SKM-1 (cell line): ENCODE data around the gene SLC30A9.

Experiments used
- DNase-seq: peaks from one replicate; lab custom pipeline; 2025; ENCODE audit not compliant: unreplicated experiment; lab: John Stamatoyannopoulos, UW

The SLC30A9 gene

DNA sequence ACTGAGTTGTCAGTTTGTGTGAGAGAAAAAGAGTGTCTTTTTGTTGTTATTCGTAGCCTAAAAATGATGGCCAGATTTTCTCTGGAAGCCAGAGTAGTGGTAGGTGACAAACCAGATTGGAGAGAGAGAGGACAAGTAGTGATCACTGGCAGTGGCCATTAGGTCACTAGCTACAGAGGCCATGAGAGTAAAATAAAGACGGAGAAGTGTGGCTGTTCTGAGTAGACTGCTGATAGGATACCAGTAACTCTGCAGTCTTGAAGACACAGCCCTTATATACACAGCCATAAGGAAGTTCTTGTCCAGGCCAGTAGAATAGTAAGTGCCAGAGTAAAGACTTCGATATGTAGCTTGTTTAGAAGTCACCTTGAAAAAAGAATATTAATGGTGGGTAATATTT lies 7.7 kb downstream of the SLC30A9 start:
- DNase-seq, result no peak

DNA sequence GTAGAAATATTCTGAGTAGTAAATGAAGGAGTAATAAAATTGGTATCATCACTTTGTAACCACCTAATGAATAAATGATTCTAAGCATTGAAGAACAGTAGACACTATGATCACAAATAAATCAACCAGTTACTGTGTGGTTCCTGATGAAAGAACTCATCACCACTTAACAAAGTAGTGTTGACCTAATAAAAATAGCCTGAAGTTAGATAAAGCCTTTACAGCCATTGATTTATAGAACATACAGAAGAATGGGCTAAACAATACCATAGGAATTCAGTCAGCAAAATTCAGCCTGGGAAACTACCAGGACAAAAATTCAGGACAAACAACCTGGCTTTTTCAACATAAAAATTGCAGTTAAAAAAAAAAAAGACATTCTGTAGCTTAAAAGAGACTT lies 9.0 kb downstream of the SLC30A9 start:
- no peak for DNase-seq

DNA sequence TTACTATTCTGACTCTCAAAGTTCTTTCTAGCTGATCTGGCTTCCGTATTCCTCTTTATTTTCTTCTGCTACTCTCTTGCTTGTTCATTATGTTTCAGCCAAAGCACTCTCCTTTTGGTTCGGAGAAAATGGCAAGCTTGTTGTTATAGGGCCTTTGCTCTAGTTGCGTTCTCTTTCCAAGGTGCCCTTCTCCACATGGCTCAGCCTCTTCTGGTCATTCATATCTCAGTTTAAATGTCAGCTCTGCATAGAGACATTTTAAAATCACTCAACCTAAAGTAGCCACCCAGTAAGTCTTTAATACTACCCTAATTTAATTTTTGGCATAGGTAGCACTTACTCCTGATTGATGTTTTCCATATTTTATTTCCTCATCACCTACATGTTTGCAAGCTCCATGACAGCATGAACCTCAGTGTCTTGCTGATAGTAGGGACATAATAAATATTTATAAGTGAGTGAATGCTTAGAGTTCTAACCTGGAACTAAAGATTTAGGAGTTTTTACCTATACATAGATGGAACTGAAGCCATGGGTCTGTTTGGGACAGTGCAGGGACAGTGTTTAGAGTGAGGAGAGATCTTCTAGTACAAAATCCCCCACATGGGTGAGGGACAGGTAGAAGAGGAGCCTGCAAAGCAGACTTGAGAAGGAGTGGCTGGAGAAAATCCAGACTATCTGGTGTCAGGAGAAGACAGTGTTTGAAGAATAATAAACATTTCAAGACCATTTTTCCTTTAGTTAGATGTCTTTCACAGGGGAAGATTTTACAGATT lies 17.9 kb downstream of the SLC30A9 start:
- no peak for DNase-seq

GRCh38 chr4:42015438-42015837 lies 25.1 kb downstream of the SLC30A9 start:
- DNase-seq, result no peak

DNA sequence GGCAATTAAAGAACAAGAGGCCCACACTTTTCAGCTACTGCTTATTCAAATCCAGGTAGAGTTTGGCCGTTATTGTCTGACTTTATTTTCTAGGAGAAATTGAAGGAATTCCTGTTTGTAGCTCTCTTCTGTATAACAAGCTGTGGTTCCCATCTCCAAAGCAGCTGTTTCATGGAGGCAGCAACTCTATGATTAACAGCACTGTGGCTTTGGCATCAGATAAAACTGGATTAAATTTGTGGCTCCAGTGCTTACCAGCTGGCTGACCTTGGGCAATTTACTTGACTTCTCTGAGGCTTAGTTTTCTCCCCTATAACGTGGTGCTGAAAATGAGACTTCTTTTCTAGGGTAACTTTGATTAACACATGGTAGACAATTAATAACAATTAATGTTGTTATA lies 28.1 kb downstream of the SLC30A9 start:
- DNase-seq, result no peak

DNA sequence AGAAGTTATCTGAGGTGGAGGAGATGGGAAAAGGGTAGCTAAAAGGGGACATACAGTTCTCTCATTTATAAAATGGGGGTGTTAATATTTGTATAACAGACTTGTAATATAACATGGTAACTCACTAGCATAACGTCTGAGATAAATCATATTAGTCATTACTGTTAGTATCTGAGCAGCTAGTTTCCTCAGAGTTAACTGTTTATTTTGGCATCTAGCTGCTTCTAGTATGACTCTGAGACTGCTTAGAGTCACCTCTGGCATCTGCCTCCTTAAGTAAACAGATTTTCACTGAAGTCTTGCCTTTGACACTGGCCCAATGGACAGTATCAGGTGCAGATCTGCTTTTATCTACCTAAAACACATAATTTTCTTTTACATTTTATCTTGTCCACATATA lies 58.1 kb downstream of the SLC30A9 start:
- no peak for DNase-seq

DNA sequence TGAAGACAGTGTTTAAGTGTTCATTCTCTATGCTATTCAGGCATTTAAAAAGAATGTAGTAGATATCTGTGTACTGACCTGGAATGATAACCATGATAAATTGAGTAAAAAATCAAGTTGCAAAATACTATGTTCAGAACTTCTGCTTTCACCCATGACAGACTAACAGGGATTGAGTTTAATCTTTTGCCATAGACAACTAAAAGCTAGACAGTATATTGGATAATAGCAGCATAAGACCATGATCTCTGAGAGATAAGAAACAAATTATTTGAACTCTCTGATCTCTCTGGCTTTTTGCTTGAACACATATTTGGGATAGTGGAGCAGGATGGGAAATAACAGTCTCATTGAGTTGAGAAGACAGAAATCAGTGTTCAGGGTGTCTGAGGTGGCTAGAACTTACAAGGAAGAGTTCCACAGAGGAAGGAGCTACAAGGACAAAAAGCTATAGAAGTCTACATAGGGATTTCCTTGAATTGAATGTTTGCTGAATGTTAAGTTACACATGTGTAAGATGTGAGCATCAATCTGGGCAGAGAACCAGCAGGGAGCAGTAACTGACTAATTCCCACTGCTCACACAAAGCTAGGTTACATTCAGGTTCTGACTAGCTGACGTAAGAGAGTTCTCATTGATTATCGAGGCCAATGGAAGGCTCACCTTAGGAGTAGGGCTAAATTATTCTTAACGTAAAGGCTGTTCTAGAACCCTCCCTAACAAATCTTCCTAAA lies 60.4 kb downstream of the SLC30A9 start:
- DNase-seq, result no peak

DNA sequence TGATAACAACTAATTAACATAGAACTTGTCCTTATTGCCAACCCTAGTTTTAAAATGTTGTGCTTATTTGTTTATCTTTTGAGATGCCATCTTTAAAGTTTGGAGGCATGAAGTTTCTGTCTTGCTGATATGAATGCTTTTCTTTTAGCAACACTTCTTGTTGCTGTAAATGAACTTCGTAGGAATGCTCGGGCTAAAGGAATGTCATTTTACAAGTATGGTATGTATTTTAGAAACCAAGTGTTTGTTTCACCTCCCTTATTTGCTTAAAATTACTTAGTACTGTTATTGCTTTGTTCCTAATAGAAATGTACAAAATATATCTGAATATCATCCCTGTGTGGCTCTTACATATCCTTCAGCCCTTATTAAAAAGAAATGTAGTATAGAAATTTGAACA lies 76.1 kb downstream of the SLC30A9 start:
- no peak for DNase-seq

DNA sequence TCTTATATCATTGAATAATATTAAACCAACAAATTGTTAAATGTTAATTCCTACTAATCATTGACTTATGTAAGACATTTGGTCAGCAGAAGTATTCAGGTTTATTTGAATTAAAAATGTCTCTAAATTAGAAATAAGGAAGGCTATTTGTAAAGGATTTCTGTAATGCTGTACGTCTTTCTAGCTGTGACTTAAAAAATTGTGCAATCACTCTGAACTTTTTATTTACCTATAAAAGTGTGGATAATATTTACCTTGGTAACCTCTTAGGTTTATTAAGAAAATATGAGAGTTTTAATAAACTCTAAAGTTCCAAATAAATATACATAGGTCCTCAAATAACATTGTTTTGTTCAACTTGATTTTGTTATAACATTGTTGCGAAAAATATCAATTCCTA lies 76.9 kb downstream of the SLC30A9 start:
- no peak for DNase-seq

GRCh38 chr4:42070463-42070862 lies 80.1 kb downstream of the SLC30A9 start:
- DNase-seq, result no peak

DNA sequence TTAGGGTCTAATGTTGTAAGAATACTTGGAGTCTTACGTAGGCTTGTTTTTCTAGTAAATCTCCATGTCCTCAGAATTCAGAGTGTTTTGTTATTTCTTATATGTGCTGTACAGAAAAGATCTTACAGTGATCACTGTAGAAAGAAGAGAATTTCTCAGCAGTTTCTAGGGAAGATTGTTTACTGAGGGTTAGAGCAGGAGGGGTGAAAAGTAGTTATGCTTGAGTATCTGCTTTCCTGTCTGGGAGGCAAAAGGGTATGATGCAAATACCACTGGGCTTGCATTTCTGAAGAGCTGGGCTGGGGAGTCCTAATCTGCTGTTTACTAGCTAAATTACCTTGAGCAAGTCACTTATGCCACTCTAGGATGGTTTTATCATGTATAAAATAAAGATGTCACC lies 84.0 kb downstream of the SLC30A9 start:
- DNase-seq, result no peak

- no peak for DNase-seq
Measured at GRCh38 chr4:42078184-42078801, 88.0 kb downstream of the SLC30A9 start.

DNA sequence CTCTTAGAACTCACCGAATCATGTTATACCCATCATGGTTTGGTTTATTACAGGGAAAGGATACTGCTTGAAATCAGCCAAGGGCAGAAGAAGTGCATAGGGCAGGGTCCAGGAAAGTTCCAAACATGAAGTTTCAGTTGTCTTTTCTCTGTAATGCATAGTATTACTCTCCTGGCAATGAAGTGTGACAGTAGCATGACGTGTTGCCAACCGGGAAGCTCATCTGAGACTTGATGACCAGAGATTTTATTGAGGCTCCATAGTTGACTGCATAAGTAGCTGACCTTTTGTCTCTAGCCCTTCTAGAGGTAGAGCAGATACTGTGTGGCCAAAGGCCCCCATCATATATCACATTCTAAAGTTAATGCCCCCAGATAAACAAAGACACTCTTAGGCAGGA lies 90.0 kb downstream of the SLC30A9 start:
- no peak for DNase-seq

- no peak for DNase-seq
Measured at GRCh38 chr4:42083816-42084215, 93.5 kb downstream of the SLC30A9 start.

DNA sequence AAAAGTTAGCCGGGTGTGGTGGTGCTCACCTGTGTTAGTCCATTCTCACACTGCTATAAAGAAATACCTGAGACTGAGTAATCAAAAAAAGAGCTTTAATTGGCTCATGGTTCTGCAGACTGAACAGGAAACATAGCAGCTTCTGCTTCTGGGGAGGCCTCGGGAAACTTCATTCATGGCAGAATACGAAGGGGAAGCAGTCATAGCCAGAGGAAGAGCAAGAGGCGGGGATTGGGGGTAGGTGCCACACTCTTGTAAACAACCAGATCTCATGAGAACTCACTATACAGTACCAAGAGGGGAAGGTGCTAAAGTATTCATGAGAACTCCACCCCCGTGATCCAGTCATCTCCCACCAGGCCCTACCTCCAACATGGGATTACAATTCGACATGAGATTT lies 98.1 kb downstream of the SLC30A9 start:
- DNase-seq, result no peak

GRCh38 chr4:42101446-42101975 lies 111.2 kb downstream of the SLC30A9 start:
- DNase-seq, result no peak

DNA sequence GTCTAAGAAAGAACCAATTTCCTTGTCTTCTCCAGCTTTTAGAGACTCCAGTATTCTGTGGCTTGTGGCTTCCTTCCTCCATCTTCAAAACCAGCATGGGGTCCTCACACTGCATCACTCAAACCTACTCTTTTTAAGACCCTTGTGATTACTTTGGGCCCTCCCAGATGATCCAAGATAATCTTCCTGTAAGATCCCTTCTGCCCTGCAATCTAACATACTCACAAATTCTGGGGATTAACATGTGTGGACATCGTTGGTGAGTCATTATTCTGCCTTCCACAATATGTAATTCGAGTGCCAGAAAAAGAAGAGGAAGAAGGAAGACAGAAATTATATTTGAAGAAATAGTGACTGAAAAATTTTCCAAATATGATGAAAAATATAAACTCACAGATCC lies 114.2 kb downstream of the SLC30A9 start:
- no peak for DNase-seq

GRCh38 chr4:42112846-42113245 lies 122.5 kb downstream of the SLC30A9 start:
- DNase-seq, result no peak

GRCh38 chr4:42119886-42120285 lies 129.6 kb downstream of the SLC30A9 start:
- DNase-seq, result no peak

DNA sequence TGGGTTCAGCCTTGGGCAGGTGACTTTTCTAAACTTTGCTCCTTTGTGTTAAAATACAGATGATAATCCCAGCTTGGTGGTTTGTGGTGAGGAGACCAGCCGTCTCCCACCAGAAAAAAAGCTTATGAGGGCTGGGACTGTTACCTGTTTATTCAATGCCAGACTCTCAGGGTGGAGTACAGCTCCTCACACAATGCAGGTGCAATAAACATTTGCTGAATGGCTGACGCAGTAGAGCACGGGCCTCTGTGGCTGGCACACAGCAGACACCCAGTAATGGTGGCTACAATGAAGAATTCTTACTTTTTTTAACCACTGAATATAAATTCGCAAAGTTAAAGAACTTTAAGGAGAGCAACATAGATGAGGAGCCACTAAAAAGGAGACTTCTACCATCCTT lies 131.9 kb downstream of the SLC30A9 start:
- no peak for DNase-seq

DNA sequence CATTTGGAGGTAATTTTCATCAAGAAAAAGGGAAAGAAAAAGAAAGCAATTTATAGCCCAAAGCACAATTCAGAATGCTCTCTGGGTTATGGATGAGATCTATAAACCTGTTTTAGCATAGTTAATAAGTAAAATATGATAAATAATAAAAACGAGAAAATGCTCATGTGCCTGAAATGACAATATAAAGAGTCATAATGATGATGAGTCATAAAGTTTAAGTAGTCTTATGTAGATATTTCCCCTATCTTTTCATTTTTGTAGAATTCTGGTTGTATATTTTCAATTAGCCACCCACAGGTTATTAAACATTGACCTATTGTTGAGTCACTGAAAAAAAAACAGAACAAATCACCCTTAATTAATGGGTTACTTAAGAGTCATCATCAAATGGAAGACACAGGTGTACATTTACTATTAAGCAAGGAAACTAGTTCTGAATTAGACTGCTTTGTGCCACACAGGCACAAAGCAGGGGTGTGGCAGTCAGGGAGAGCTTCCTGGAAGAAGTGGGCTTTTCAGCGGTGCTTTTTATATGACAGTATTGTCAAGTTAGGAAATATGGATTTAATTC lies 132.8 kb downstream of the SLC30A9 start:
- DNase-seq, result no peak

- DNase-seq, result no peak
Measured at GRCh38 chr4:42132099-42132498, 141.8 kb downstream of the SLC30A9 start.
